GM21576 (cell line): ENCODE results near the gene CD59.

Source experiments
- ATAC-seq: cut with Tn5 transposase; IDR thresholded peaks from one replicate; pipeline ENCODE4 v1.9.1; 2021; ENCODE audit warnings: mild to moderate bottlenecking, moderate library complexity; ENCODE audit not compliant: unreplicated experiment

Gene CD59, protein sequence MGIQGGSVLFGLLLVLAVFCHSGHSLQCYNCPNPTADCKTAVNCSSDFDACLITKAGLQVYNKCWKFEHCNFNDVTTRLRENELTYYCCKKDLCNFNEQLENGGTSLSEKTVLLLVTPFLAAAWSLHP

GRCh38 chr11:33736148-33736812, at the start of gene CD59:
CD59 (minus strand) TSS chr11:33736423; CDS start chr11:33722445, 13,978 bp downstream.
- ATAC-seq, result peak; percentile 59

GRCh38 chr11:33785609-33786008, 49.4 kb upstream of the CD59 start:
- no peak for ATAC-seq

DNA sequence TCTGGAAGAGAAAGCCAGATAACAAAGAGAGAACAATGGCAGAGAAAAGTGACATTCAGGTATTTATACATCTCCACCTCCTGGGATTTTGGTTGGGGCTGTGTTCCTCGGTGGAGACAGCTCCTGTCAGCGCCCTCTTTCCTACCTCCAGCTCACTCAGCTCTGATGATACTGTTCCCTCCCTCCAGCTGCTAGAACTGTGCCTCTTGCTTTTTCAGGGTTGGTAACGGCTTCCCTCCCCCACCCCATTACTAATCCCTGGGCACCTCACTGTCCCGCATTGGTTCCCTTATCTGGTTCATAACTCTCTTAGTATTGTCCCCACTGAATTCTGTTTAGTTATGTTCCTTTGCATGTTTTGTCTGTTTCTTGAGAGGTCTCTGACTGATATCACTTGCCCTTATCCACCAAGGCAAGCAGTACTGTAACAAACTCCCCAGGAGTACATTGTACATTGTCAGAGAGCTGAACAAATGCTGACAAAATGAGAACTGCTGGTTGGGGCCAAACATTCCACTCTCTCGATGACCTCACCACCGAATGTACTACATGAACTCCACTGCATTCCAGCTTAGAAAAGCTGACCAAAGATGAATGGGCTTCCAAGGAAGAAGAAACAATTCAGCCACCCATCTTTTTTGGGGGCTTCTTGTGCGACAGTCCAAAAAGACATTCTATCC, 43.8 kb upstream of the CD59 start:
- no peak for ATAC-seq

DNA sequence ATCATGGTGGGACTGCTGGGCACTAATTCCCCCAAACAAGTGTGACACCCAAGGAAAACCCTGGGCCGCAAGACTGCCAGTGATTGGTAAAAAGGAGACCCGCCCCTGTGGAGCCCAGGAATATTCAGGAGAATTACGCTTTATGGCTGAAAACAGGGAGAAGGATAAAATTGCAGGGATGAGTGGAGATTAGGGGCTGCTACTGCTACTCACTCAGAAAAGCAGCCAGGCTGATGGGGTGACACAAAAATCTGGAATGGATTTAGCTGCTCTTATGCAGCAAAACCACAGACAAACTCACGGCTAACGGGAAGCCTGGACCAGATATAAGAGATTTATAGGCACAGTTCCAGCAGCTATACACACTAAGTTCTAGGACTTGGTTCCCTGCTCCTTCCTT, 42.5 kb upstream of the CD59 start:
- no peak for ATAC-seq

- no peak for ATAC-seq
Measured at GRCh38 chr11:33777906-33778305, 41.7 kb upstream of the CD59 start.

GRCh38 chr11:33775832-33776470, 39.7 kb upstream of the CD59 start:
- ATAC-seq, result no peak

DNA sequence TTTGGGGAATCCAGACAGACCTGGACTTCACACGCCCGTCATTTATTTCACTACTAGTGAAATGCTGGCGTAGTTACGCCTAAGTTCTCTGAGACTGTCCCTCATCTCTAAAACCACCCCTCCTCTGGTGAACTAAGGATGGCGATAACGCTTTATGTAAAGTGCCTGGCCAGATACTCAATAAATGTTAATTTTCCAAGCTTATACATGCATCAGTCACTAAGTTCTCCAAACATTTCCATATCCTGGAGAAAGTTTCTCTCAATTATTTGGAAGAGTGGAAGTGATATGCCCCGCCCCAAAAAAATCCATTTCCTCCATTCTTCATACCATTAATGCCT, 39.2 kb upstream of the CD59 start:
- ATAC-seq, result no peak

GRCh38 chr11:33774736-33775466, 38.7 kb upstream of the CD59 start:
- no peak for ATAC-seq

DNA sequence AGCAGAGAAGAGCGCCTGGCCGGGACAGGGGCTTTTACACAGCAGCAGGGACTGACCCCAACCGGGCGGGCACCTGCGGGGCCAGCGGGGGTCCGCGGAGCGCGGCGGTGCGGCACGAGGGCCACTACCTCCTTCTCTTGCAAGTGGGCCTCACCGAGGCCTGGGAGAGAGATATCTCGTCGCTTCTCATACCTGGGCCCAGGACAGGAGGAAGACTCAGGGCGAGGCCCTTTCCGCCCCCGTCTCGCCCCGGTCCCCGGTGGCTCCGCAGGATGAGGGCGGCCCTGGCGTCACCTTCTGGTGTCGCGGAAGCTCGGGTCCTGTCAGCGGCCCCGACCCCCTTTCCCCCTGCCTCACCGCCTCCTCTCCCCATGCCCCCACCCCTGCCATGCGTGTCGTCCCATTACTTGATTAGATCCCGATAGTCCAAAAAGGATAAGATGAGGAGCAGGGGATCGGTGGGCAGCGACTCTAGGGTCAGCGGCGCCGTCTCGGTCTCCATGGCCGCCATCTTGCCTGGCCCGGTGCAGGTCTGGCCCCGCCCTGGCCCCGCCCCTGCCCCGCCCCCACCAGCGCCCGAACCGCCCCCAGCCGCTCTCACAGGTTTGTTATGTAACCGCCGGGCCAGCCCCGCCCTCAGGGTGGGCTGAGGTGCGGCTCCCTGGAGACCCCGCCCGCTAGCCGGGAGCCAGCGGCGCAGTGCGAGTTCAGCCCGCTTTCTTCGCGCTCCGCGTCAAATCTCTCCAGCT, 37.9 kb upstream of the CD59 start, which contains the start of gene FBXO3:
FBXO3 (minus strand) TSS at position 534 of the 749 bp plus-strand sequence; CDS start at position 511, 23 bp downstream.
- ATAC-seq, result peak; percentile 66

- peak; percentile 36 for ATAC-seq
Measured at GRCh38 chr11:33773404-33773986, 37.3 kb upstream of the CD59 start.

DNA sequence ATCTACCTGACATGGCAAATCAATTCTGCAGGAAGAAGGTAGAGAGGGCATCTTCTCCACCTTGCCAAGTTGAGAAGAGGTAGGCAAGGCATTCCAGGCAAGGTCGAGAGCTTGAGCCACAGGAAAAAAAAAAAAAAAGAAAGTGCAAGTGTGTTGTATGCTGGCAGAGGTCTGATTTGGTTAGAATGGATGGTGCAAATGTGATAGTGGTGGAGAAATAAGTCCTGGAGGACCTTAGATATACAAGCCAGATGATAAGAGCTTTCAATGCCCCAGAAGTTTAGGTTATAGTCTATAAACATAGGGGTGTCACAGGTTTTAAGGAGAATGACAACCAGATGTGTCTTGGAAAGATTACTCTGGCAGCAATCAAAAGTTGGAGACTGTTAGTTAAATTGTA, 36.6 kb upstream of the CD59 start:
- ATAC-seq, result no peak

DNA sequence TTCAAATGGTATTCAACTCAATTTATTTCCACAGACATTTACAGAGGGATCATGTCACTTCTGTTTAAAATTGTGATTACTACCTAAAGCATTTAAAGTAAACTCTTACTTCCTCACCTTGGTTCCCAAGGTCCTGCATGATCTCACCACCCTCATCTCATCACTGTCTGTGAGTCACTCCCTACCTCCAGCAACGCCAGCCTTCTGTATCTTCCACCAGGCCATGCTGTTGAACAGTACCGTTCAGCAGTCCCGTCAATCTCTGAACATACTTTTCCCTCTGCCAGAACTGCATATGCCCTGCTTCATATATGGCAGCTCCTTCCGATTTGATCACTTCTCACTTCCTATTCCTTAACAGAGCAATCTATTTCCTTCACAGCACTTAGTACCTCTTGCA, 36.1 kb upstream of the CD59 start:
- no peak for ATAC-seq

GRCh38 chr11:33770236-33770635, 34.0 kb upstream of the CD59 start:
- no peak for ATAC-seq

DNA sequence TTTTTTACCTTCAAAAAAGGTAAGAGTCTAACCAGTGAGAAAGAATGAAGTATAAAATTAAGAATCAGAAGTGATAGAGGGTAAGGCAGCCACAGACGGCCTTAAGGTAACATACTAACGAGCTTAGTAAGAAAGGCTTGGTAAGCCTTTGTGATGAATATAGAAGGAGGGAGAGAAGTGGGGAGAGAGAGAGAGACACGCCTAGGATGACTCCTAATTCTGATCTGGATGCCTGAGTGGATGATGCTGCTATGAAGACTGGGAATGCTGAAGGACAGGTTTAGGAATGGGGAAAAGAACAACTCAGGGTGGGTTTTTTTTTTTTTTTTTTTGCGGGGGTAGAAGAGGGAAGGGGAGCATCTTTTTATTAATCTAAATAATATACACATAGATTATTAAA, 33.3 kb upstream of the CD59 start:
- ATAC-seq, result no peak

DNA sequence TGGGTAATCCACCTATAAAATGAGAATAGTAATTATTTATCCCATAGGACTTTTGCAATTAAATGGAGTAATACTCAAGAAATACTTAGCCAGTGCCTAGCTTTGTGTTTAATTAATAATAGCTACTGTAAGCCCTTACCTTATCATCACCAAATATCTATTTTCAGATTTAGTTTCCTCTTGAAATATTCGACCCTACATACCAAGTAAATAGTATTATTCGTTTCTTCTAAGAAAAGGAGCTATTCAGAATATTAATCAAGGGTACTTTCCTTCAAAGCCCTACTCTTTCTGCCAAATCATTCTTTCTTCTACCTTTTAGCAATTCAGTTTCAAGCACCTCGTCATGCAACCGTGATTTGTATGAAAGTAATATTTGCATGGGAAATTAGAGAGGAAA, 31.4 kb upstream of the CD59 start:
- no peak for ATAC-seq

DNA sequence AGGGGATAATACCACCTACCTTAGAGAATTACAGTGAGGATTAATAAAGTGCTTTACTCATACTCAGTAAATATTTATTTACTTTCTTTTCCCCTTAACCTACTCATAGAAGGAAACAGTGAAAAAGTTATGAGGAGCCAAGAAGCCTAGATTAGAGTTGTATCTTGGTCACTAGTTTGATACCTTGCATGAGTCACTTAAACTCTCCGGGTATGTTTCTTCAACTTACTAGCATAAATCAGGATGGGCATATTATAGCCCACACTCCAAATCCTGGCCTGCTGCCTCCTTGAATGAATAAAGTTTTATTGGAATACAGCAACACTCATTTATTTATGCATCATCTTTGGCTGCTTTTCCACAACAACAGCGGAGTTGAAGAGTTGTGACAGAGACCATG, 29.9 kb upstream of the CD59 start:
- no peak for ATAC-seq

GRCh38 chr11:33761471-33761870, 25.2 kb upstream of the CD59 start:
- ATAC-seq, result peak; percentile 93

- peak; percentile 98 for ATAC-seq
Measured at GRCh38 chr11:33753304-33753967, 17.2 kb upstream of the CD59 start.

- no peak for ATAC-seq
Measured at GRCh38 chr11:33751878-33752277, 15.7 kb upstream of the CD59 start.

DNA sequence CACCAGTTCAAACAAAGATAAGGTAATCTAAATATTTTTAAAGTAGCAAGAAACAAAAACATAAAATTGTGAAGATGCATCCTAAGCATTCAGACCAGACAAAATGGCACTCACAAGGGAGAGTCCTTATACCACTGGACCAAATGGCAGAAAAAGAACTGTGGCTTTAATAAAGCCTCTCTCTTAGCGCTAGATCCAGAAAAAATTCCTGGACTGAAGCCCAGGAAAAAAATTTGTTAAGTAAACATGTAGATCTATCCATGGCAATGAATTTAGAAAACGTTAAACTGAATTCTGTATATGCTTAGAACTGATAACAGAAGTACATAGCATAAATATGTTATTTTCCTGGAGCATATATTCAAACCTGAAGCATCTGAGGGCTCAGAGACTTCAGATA, 11.8 kb upstream of the CD59 start:
- ATAC-seq, result no peak
